ENCODE results near the gene PPP1CC.
"Not testable (repeated sequence)": the region's sequence is repeated elsewhere in the genome, so short reads cannot be mapped to it uniquely, and the experiment has no call there.

The PPP1CC gene

GRCh38 chr12:110726028-110726427 lies 16.7 kb downstream of the PPP1CC start:
- DNase-seq (ENCODE audit: insufficient read length, low spot score) (no peak), FAIRE-seq (no peak)
- TF ChIP-seq POLR2A (IDR thresholded peaks at IDR 0.05; ENCODE audit: low read depth, low read length): no peak

DNA sequence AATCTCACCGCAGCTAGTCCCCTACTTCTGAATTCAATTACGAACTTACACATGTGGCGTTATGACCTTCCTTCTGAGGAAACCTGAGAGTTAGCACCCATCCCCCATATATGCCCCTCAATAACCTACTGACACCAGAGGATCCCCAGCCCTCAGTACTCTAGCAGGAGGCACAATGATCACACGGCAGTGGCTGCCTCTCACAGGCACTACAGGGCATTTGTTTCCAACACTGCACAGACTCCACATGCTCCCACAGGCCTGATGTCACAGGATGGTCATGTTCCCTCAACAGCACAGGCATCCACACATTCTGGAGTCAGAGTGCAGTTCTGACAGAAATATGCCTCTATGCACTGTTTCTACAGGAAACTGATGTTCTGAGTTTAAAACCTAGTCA lies 17.4 kb downstream of the PPP1CC start:
- DNase-seq (ENCODE audit: insufficient read length, low spot score): no peak
- no peak for TF ChIP-seq POLR2A (IDR thresholded peaks at IDR 0.05; ENCODE audit: low read depth, low read length)
- no peak for FAIRE-seq

DNA sequence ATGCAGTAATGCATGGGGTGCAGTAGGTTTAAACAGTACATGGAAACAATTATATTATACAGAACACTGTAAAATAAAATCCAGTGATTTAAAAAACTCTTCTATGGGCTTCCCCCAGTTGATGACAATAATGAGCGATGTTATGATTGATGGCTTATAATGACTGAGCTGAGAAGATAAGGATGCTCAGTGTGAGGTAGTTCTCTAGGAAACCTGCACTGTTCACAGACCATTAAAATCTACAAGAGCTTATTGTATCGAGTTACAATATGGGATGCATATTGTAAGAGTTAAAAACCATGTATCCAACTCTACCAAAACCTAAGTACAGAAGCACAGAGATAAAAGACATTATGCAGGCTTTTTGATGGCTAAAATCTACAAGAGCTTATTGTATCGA lies 19.8 kb downstream of the PPP1CC start:
- DNase-seq (ENCODE audit: insufficient read length, low spot score); FAIRE-seq: not testable (repeated sequence)

DNA sequence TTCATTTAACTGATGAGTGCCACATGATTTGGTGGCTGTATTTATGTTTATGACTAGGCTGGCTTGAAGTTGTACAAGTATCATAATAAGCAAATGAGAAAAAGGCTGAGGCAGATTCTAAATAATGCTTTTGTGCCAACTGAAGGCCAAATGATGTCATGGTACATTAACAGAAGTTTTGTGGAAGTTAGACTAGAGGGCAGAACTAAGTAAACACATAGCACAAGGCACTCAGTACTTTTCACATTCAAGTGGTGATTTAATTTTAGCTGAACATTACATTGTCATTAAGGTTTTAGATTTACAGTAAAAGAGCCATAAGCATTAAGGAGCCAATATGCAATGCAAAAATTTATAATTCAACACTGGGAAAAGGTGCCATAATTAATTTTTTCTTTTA lies 21.1 kb downstream of the PPP1CC start:
- DNase-seq (ENCODE audit: insufficient read length, low spot score) (no peak), FAIRE-seq (no peak)
- no peak for TF ChIP-seq POLR2A (IDR thresholded peaks at IDR 0.05; ENCODE audit: low read depth, low read length)

DNA sequence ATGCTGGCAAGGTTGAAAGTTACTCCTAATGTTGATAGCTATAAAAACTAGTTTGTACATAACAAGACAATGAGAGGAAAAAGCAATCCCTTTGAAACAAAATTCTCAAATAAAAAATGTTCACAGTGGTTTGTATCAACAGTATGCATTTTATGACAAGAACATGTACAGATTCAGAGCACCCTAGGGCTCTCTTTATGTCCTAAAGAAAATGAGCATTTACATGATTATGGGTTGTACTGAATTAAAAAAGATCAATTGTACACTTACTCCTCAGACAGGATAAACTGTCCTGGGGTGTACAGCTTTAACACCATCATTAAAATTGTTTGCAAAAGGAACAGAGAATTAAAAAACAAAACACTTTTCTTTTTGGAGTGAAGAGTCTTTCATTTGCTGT lies 22.2 kb downstream of the PPP1CC start:
- no peak for TF ChIP-seq POLR2A (IDR thresholded peaks at IDR 0.05; ENCODE audit: low read depth, low read length)
- FAIRE-seq: no peak
- DNase-seq (ENCODE audit: insufficient read length, low spot score): no peak

DNA sequence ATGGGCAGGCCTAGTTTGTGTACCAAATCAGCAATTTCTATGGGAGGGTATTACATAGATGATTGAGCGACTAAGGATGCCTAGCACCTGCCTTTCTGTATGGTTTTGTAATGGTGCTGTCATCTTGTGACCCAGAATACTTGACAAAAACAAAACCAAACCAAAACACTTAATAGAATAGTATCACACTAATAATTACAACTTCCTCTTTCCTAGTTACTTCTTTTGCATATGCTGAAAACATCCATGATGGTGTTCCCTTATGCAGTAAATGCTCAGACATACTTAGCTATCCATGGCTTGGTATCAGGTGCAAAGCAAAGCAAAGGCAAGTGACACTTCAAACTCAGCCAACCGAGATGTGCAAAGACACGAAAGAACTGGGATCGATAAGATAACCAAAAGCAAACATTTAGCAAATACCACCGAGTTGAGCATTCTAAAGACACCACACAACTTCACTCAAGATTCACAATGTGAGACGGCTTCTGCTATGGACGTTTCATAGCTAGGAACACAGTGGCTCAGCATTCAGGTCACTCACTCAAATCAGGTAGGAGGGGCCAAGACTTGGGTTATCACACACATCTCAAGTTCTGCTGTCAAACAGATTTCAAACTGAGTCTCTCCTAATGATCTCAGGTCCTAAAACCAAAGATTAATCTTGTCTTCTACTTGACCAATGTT lies 24.3 kb downstream of the PPP1CC start:
- FAIRE-seq: no peak
- no peak for TF ChIP-seq POLR2A (IDR thresholded peaks at IDR 0.05; ENCODE audit: low read depth, low read length)
- no peak for DNase-seq (ENCODE audit: insufficient read length, low spot score)

DNA sequence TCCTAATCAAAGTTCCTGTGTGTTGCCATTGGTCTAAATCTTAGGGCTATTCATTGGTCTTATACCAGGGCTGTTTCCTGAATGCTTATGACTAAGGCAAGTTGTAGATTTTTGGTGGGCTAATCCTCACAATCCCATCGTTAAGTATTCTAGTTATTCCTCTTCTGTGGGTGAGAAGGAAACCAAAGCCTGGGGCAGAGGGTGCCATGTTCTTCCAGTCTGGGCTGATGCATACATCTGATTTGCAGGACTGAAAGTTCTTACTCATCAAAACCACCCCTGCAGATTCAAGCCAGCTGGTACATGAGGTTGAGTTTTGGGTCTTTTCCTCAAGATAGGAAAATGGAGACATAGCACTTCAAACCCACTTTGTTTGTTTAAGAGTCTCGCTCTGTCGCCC lies 25.7 kb downstream of the PPP1CC start:
- no peak for DNase-seq (ENCODE audit: insufficient read length, low spot score)
- no peak for TF ChIP-seq POLR2A (IDR thresholded peaks at IDR 0.05; ENCODE audit: low read depth, low read length)
- no peak for FAIRE-seq

DNA sequence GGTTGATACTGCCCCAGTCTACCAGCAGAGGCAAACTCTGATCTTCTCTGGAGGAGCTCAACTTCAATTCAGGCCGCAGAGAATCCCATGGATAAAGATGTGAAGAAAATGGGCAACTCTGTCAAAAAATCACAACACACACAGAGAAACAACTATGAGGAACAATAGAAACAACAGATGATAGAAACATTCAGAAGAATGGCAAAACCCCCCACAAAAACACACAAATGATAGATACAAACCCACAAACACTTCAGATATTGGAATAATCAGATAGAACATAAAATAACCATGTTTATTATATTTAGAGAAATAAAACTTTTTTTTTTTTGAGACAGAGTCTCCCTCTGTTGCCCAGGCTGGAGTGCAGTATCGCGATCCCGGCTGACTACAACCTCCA lies 33.8 kb downstream of the PPP1CC start:
- DNase-seq (ENCODE audit: insufficient read length, low spot score) (no peak), FAIRE-seq (no peak)
- TF ChIP-seq POLR2A (IDR thresholded peaks at IDR 0.05; ENCODE audit: low read depth, low read length): no peak

DNA sequence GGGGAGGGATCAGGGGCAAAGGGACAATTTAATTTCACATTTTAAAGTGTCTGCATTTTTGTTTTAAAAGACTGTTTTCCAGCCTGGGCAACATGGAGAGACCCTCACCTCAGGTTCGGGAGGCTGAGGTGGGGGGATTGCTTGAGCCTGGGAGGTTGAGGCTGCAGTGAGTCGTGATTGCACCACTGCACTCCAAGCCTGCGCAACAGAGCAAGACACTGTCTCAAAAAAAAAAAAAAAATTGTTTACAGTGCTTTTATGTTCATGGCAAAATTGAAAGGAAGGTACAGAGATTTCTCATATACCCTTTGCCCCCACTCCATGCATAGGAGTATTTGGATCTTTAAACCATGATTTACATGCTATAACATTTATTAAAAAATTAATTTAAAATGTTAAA lies 37.4 kb downstream of the PPP1CC start:
- no peak for TF ChIP-seq POLR2A (IDR thresholded peaks at IDR 0.05; ENCODE audit: low read depth, low read length)
- FAIRE-seq (no peak), DNase-seq (ENCODE audit: insufficient read length, low spot score) (no peak)

- no peak for FAIRE-seq
- no peak for DNase-seq (ENCODE audit: insufficient read length, low spot score)
- TF ChIP-seq POLR2A (IDR thresholded peaks at IDR 0.05; ENCODE audit: low read depth, low read length): no peak
Observed at GRCh38 chr12:110704750-110705149, 37.9 kb downstream of the PPP1CC start.

GRCh38 chr12:110704231-110704630 lies 38.5 kb downstream of the PPP1CC start:
- TF ChIP-seq POLR2A (IDR thresholded peaks at IDR 0.05; ENCODE audit: low read depth, low read length): no peak
- no peak for FAIRE-seq

GRCh38 chr12:110702081-110702480 lies 40.6 kb downstream of the PPP1CC start:
- no peak for TF ChIP-seq POLR2A (IDR thresholded peaks at IDR 0.05; ENCODE audit: low read depth, low read length)
- no peak for DNase-seq (ENCODE audit: insufficient read length, low spot score)
- no peak for FAIRE-seq

More at GRCh38 chr12:110704231-110704630, 38.5 kb downstream of the PPP1CC start:
- no peak for DNase-seq (ENCODE audit: insufficient read length, low spot score)

DNA sequence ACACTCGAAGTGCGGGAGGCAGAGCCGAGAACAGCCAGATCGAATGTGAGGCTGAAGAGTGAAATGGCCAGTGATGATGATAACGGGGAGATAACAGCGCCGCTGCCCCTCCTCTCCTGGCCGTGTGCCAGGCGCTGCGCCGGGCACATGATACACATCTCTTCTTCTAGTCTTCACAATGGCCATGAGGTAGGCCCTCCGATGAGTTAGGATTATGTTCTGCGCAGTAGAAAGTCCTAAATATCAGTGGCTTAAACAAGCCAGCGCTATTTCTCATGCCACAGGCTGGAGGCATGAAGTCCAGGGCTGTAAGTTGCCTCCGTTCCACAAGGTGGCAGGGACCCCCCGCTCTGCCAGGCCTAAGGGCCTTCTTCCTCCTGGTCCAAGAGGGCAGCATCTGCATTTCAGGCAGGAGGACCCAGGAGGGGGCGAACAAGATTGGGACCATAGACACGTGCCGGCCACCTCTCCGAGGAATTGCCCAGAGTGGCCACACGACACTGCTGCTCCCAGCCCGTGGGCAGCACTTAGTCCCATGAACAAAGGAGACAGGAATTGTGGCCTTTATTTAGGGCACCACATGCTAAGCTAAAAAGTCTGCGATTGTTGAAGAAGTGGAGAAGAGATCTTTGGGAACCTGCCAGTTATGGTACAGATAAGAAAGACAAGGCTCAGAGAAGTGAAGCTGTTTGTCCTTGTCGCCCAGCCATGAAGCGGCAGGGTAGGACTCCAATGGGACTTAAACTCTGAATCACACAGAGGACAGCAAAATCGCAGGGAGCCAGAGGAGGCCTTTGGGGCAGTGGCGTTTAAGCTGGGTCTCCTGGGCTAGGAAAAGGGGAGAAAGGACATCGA lies 42.9 kb downstream of the PPP1CC start:
- FAIRE-seq (no peak), DNase-seq (ENCODE audit: insufficient read length, low spot score) (no peak)
- no peak for TF ChIP-seq POLR2A (IDR thresholded peaks at IDR 0.05; ENCODE audit: low read depth, low read length)

DNA sequence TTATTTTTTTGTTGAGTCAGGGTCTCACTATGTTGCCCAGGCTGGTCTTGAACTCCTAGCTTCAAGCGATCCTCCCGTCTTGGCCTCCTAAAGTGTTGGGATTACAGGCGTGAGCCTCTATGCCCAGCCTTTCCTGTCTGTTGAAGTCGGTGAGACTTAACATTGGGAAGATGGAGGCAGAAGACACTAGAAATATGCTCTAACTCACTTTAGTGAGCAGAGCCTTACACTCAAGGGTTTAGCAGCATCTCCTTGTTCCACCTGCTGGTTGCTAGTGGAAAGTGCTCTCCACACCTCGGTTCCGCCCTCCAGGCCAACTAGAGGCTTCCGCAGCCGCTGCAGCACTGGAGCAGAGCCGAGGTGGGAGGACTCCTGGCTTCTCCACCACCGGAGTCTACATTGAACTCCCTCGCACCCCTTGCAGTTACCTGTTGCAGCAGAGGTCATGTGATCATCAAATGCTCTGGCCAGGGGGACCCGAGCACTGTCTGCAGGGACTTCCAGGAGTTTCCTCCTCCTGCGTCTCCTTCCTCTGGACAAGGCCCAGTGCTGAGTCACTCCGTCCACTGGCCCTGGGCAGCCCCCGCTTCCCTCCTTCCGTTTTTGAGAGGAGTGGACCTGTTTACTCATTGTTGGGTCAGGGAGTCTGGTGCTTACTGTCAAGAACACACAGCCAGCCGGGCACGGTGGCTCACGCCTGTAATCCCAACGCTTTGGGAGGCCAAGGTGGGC lies 44.4 kb downstream of the PPP1CC start:
- DNase-seq (ENCODE audit: insufficient read length, low spot score): peak; percentile 83
- no peak for TF ChIP-seq POLR2A (IDR thresholded peaks at IDR 0.05; ENCODE audit: low read depth, low read length)
- peak; percentile 62 for FAIRE-seq

Measured in H54 (cell line).